Fibroblast of the conjunctiva (primary cell): ENCODE results near the gene PPP1CC.
"Not testable (repeated sequence)": the region's sequence is repeated elsewhere in the genome, so short reads cannot be mapped to it uniquely, and the experiment has no call there.

ENCODE experiments used
- DNase-seq: peaks from one replicate; pipeline ENCODE4 v3.0.0-alpha.2; 2010; ENCODE audit warnings: low read depth

Gene PPP1CC

GRCh38 chr12:110754101-110754793, 11.6 kb upstream of the PPP1CC start:
- no peak for DNase-seq

- no peak for DNase-seq
Measured at GRCh38 chr12:110750784-110751461, 8.2 kb upstream of the PPP1CC start.

GRCh38 chr12:110746550-110746949, 3.9 kb upstream of the PPP1CC start:
- no peak for DNase-seq

DNA sequence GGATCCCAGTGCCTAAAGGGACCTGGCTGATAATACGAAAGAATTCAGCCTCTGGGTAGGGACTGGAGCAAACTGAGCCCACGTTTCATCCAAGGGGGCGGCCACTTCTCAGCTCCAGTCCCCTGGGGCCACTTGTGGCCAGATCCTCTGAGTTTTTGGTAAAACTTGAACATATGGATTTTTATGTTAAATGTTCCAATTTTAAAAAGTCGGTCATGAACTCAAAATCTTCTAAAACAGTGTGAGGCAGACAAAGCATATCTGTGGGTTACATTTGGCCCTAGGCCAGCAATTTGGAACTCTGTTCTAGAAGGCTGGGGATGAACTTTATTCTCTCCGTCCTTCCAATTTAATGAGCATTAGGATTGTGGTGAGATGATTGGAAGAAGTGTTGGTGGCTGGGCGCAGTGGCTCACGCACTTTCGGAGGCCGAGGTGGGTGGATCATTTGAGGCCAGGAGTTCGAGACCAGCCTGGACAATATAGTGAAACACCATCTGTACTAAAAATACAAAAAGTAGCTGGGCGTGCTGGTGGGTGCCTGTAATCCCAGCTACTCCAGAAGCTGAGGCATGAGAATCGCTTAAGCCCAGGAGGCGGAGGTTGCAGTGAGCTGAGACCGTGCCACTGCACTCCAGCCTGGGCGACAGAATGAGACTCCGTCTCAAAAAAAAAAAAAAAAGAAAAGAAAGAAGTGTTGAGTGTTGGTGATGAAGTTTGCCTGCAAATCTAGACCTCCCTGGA, 3.0 kb upstream of the PPP1CC start:
- no peak for DNase-seq

DNA sequence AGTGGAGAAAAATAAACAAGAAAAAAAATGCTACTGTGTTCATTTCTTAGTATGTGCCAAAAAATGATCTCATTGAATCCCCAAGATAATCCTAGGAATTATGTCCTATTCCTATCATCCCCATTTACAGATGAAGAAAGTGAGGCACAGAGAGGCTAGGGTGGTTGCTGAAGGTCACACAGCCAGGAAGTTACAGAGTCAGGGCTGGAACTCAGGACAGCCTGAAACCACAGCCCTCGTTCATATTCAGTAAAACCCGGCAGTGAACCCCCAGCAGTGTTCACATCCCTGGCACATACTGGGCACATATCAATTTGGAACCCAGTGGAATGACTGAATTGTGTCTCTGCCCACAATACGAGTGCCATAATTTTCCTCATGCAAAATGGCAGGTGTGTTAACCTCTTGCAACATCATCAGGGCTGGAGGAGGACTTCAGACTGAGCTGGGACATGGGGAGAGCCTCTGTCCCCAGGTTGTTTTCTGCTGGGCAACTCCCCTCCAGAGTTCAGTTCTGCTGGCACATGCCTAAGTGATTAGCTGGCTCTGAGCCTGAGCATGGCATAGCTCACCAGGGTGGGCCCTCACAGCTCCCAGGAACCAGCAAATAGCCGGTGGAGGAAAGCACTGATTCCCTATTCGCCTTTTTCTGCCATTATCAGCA, 2.0 kb upstream of the PPP1CC start:
- no peak for DNase-seq

- no peak for DNase-seq
Measured at GRCh38 chr12:110744151-110744571, 1.5 kb upstream of the PPP1CC start.

DNA sequence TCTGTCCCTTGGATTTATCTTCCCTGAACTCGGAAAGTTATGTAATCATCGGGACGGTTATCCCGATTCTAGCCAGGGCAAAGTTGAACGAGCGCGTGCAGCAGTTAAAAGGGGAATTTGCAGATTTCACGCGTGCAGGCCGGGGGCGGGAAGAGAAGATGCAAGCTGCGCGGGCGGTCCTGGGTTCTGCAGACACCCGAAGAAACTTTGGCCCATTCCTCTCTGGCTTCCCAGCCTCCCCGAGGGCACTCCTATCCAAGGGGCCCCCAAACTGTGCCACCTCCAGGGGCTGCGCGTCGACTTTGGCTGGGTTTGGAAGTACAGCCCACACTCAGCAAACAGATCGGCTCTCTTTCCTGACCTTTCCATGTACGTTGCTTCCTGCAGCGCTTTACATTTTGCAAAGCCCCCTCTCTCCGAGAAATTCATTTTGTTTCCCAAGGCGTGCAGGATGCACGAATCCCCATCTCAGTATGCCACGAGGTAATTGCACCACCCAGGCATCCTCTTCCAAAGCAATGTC, 941 bp upstream of the PPP1CC start:
- DNase-seq = no peak

GRCh38 chr12:110742096-110742717, 484 bp downstream of the PPP1CC start:
- no peak for DNase-seq

DNA sequence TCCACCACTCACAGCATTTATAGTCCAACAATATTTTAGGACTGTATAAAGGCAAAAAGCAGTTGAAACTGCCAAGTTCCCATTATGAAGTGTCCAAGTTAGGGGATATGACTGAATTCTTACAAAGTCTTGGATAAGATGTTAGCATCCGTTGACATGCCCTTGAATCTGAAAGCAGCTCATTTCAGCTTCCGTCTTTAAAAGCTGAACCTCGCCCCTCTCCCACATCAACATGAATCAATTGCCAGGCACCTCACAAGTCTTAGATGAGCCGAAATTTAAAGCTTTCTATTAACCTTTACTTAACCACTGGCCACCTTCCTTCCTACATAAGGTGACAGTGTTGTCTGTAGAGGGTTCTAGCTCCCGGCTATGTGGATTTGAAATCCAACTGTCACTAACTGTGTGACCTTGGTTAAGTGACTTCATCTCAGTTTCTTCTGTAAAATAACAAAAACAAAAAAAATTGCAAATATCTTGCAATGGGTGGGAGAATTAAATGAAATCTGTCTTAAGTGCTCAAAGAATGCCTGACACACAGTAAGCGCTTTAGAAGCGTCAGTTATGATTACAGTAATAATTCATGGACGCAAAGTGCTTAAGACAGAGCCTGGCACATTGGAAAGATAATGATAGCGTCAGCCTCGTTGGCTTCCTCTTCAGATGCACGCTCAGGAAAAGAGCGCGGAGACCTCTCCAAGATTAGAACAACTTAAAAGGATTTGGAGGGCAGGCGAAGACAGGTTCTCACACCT, 1.2 kb downstream of the PPP1CC start:
- no peak for DNase-seq

DNA sequence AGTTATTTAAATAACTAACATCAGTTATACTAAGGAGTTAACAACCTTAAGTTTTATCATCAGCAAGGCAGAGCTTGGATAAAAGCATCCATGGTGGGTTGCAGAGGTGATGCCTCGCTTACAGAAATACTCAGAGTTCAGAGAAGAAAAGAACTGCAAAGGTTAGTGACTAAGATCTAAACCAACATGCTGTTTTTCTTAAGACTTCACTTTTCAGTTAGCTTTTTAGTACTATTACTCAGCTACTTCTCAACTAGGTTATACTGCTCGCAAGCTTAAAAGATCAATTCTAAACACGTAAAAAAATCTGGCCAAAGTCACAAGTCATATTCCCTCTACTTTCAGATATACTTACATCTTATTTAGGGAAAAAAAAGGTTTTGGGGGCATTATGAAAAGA, 2.8 kb downstream of the PPP1CC start:
- no peak for DNase-seq

GRCh38 chr12:110739488-110739887, 3.2 kb downstream of the PPP1CC start:
- no peak for DNase-seq

DNA sequence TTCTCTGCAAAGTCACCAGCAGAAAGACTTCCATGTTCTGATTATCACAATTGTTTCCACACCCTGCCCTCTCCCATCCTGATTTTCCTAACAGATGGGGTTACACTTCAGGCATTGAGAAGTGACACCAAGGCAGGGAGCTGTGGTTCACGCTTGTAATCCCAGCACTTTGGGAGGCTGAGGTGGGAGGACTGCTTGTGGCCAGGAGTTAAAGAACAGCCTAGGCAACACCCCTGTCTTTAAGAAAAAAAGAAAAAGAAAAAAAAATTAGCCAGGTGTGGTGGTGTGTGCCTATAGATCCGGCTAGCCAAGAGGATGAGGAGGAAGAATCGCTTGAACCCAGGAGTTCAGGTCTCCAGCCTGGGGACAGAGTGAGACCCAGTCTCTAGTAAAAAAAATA, 5.2 kb downstream of the PPP1CC start:
- no peak for DNase-seq

DNA sequence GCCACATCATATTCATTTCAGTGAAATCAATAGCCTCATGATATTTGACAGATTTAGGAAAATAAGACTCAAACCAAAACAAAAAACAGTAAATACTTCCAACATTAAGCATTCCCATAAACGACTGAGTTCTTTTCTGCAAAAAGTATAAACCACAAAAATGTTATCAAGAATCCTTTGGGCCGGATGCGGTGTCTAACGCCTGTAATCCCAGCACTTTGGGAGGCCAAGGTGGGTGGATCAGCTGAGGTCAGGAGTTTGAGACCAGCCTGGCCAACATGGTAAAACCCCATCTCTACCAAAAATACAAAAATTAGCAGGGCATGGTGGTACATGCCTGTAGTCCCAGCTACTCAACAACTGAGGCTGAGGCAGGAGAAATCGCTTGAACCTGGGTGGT, 5.7 kb downstream of the PPP1CC start:
- not testable (repeated sequence) for DNase-seq

GRCh38 chr12:110733900-110734299, 8.8 kb downstream of the PPP1CC start:
- no peak for DNase-seq

DNA sequence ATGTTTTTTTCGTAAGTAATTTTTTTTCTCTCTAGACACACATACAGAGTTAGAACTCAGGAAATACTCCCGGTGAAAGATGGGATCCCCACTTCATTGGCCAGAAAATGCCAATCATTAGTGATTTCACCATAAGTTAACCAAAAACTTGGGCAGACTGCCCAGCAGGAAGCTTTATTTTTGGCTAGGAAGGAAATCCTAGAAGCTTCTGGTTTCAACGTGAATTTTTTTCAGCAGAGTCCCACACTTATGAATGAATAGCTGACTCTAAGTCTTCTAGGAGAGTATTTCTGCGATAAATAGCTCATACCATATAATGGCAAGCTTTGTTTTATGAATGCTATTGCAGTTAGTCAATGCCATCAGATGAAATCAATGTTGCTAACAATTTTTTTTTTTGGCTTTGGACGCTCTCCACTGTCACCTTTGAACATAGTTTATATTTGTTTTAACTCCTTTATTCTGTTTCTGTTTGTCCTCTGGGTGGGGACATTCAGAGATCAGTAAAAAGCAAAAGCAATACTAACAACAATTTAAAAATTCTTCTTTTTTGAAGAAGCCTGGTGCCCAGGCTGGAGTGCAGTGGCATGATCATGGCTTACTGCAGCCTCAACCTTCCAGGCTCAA, 9.5 kb downstream of the PPP1CC start:
- DNase-seq = no peak

DNA sequence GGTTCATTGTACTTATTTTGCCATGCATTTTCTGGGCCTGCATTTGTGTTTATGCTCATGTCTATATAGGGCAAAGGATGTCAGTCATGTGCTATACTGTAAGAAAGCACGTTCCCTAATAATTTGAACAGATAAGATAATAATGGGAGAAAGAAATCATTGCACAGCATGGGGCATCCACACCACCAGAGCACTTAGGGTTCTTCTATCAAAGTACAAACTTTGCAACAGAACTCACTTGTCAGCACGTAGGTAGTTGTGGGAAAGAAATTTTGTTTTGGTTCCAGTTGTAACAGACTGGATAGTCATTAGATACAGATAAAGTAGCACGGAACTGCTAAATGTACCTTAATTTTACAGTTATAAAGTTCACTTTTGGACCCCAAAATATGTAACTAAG, 10.1 kb downstream of the PPP1CC start:
- DNase-seq = no peak

- DNase-seq = no peak
Measured at GRCh38 chr12:110731479-110731878, 11.2 kb downstream of the PPP1CC start.

DNA sequence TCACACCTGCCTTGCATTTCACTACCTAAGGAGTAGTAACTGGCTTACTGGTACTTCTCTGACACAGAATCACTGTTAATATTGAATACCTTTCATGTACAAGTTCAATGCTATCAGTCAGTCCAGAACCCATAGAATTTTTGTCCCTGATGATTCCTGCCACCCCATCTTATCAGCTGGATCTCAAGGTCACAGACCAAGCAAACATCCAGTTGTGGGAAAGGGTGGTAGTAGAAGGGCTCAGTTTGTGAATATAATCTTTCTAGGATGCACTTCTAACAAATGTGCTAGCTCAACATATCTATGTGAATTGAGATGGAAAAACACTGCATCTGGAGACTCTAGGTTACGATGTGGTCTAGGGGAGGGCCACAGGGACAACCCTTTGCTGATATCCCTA, 14.1 kb downstream of the PPP1CC start:
- no peak for DNase-seq

GRCh38 chr12:110726708-110727369, 15.9 kb downstream of the PPP1CC start:
- no peak for DNase-seq

- no peak for DNase-seq
Measured at GRCh38 chr12:110726028-110726427, 16.7 kb downstream of the PPP1CC start.
